ENCODE results near the gene AHCYL1.

- TF ChIP-seq CTCF (IDR thresholded peaks at IDR 0.05) (no peak), EZH2 (IDR thresholded peaks at IDR 0.05) (no peak)
These were observed 3.9 kb downstream of the AHCYL1 start for GRCh38 chr1:109988349-109988914.

Measured in neural progenitor cell (in vitro differentiated cells).